Stomach (tissue), 9 donors: Measurements from ENCODE around the gene SPDYA. TPM values are rescaled to one million over a fixed set of nuclear protein-coding genes. Genes with fewer than 3 reads are reported as not detected.

ENCODE experiments used
- DNase-seq, 2 donors: peaks; one replicate each; pipeline versions ENCODE4 v3.0.0 to v3.0.0-alpha.2; 2013 to 2019
- H3K27ac ChIP-seq, 5 donors: fragments of 200-600 bp in 4 of 5; sonication (generic) in 4 of 5; one replicate each; pipeline ENCODE4 v1.5.1; 2013 to 2019; ENCODE audit warnings: mild to moderate bottlenecking in 1 of 5, moderate library complexity in 1 of 5
- H3K27me3 ChIP-seq, 3 donors: fragments of 200-600 bp; sonication (generic); one replicate each; pipeline ENCODE4 v1.5.1; 2017 to 2019; ENCODE audit warnings: mixed run types in 1 of 3
- H3K36me3 ChIP-seq, 4 donors: fragments of 200-600 bp; sonication (generic); 1 replicate in 3 of 4; 2 replicates in 1 of 4; pipeline ENCODE4 v1.5.1; 2016 to 2019
- H3K4me1 ChIP-seq, 4 donors: fragments of 200-600 bp; sonication (generic); one replicate each; pipeline ENCODE4 v1.5.1; 2016 to 2019
- H3K4me3 ChIP-seq, 4 donors: fragments of 200-600 bp; sonication (generic) in 3 of 4; one replicate each; pipeline ENCODE4 v1.5.1; 2016 to 2019; ENCODE audit warnings: mild to moderate bottlenecking in 1 of 4
- H3K9me3 ChIP-seq, 4 donors: fragments of 200-600 bp; sonication (generic); one replicate each; pipeline ENCODE4 v1.5.1; 2016 to 2019
- EP300 ChIP-seq: sonication (generic); formaldehyde crosslinking; IDR thresholded peaks from one replicate; pipeline ENCODE4 v1.6.1; 2017; ENCODE audit warnings: antibody characterized with exemption
- POLR2A ChIP-seq, 4 donors: fragments of 450-650 bp; IDR thresholded peaks; one replicate each; pipeline ENCODE4 v1.6.1; 2016; ENCODE audit warnings: antibody characterized with exemption in 4 of 4, control low read depth in 2 of 4, mild to moderate bottlenecking in 1 of 4, moderate library complexity in 1 of 4
- POLR2AphosphoS5 ChIP-seq, 3 donors: sonication (generic); formaldehyde crosslinking; IDR thresholded peaks; one replicate each; pipeline ENCODE4 v1.6.1; 2016; ENCODE audit warnings: antibody characterized with exemption in 3 of 3
- WGBS, 5 donors: extraction: QIAGEN DNeasy Blood & Tissue Kit in 3 of 5; methylation state at CpG; one replicate each; pipeline versions ENCODE4 v1.1.5 to v1.1.7; 2013 to 2018; 5-methylcytosine and 5-hydroxymethylcytosine counted together
- intact Hi-C: fragments of 100-400 bp; cut with DNase I; formaldehyde crosslinking; loops from one replicate; pipeline ENCODE4 v1.15.1; 2023; ENCODE audit warnings: low total_unique reads
- polyA plus RNA-seq, 3 donors: library from polyadenylated mRNA; stranded (reverse); fragments of 200-250 nt; gene quantifications; one replicate each; pipeline ENCODE4 v1.2.3, GENCODE V29; 2013
- total RNA-seq, 5 donors: library from RNA; depleted of rRNA; stranded (reverse); fragments of >200 nt; gene quantifications; one replicate each; pipeline versions ENCODE4 v1.1.0 to v1.2.3, GENCODE V29; 2014 to 2016
- TF ChIP-seq, protein P1 (sequence below), 7 experiments: fragments of 450-650 bp in 4 of 7; fragments of 200-600 bp in 3 of 7; sonication (generic) in 3 of 7; IDR thresholded peaks; one replicate each; pipeline ENCODE4 v1.5.1; 2016 to 2019; ENCODE audit warnings: antibody characterized with exemption in 7 of 7, control low read depth in 2 of 7, mild to moderate bottlenecking in 1 of 7
- donor health status: healthy with polysubstance abuse.
- donor health status: Bipolar disorder and iron deficiency.
- donor health status: healthy.

The SPDYA gene
- total and polyA plus RNA-seq, 8 donors, result 0.40 to 11.7 (median 3.9) TPM; not detected in 4

- Histone ChIP-seq H3K4me1 (no peaks in the 10 kb centered on the region), H3K27ac (no peak overlapping the region), H3K4me3 (no peak overlapping the region), H3K36me3 (no peaks in the 10 kb centered on the region), H3K27me3 (peaks cover 0 to 32% (median 5%) of the 10 kb centered on the region in 3 donors), H3K9me3 (no peaks in the 10 kb centered on the region)
- WGBS, 5 donors, result 87 to 95% (median 90%) methylated on average over 1 of the region's 1 CpG
- intact Hi-C loops, result no loop called here
- DNase-seq, result no peak
- TF ChIP-seq, protein P1, sequence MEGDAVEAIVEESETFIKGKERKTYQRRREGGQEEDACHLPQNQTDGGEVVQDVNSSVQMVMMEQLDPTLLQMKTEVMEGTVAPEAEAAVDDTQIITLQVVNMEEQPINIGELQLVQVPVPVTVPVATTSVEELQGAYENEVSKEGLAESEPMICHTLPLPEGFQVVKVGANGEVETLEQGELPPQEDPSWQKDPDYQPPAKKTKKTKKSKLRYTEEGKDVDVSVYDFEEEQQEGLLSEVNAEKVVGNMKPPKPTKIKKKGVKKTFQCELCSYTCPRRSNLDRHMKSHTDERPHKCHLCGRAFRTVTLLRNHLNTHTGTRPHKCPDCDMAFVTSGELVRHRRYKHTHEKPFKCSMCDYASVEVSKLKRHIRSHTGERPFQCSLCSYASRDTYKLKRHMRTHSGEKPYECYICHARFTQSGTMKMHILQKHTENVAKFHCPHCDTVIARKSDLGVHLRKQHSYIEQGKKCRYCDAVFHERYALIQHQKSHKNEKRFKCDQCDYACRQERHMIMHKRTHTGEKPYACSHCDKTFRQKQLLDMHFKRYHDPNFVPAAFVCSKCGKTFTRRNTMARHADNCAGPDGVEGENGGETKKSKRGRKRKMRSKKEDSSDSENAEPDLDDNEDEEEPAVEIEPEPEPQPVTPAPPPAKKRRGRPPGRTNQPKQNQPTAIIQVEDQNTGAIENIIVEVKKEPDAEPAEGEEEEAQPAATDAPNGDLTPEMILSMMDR (IDR thresholded peaks at IDR 0.05), result no peak
- TF ChIP-seq EP300 (no peak), POLR2AphosphoS5 (IDR thresholded peaks at IDR 0.05) (no peak), POLR2A (IDR thresholded peaks at IDR 0.05) (no peak)
These were observed 69.6 kb downstream of the SPDYA start for GRCh38 chr2:28880193-28880592.

DNA sequence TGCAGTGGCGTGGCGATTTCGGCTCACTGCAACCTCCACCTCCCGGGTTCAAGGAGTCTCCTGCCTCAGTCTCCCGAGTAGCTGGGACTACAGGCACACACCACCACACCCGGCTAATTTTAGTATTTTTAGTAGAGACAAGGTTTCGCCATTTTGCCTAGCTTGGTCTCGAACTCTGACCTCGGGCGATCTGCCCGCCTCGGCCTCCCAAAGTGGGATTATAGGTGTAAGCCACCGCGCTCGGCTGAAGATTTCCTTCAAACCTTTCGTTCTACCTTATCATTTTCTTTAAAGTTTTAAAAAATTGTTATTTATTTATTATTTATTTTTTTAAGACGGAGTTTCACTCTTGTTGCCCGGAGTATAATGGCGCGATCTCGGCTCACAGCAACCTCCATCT, 82.9 kb downstream of the SPDYA start:
- DNase-seq, result peak in 1 of 2 donors; percentile 5
- no peaks in the 10 kb centered on the region for H3K36me3 ChIP-seq
- H3K27ac ChIP-seq, result no peak overlapping the region
- 93 to 97% (median 96%) methylated on average over 21 of the region's 21 CpGs for WGBS, 5 donors
- no peaks in the 10 kb centered on the region for H3K27me3 ChIP-seq
- TF ChIP-seq POLR2AphosphoS5 (IDR thresholded peaks at IDR 0.05) (no peak), POLR2A (IDR thresholded peaks at IDR 0.05) (no peak), EP300 (no peak)
- TF ChIP-seq, protein P1 (IDR thresholded peaks at IDR 0.05), result no peak
- H3K4me1 ChIP-seq, result peaks cover 14 to 36% (median 31%) of the 10 kb centered on the region in 4 donors
- intact Hi-C loops, result no loop called here
- H3K4me3 ChIP-seq, result no peak overlapping the region
- H3K9me3 ChIP-seq, result no peaks in the 10 kb centered on the region

DNA sequence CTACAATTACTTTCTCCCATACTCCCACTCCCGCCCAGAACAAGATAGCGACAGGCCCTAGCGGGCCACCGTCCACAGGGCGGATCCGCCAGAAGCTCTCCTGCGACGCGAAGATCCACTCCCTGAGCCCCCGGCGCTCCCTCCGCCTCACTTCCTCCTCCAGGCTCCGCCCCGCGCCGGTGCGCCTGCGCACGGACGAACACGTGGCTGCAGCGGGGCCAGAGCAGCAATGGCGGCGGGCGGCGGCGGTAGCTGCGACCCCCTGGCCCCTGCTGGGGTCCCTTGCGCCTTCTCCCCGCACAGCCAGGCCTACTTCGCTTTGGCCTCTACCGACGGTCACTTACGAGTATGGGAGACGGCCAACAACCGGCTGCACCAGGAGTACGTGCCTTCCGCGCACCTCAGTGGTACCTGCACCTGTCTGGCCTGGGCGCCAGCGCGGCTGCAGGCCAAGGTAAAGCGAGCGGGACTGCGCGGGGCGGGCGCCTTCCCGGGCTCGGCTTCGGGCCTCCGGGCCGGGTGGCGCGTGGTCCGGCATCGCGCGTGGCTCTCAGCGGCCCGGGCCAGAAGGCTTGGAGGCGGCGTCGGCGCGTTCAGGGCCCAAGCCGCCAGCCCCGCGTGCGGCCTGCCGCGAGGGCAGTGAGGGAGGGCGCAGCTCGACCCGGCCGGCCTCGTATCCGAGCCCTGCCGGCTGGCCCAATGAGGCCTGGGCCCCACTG, 84.0 kb downstream of the SPDYA start, which contains the start of gene WDR43:
TSS of gene WDR43 (plus strand) at position 198 of the 719 bp plus-strand sequence. CDS start at position 230, 32 bp downstream.
- H3K4me1 ChIP-seq, result peaks cover 14 to 46% (median 37%) of the 10 kb centered on the region in 4 donors
- peak within 1 kb of the TSS; percentile 66 to 97 (median 92) for H3K4me3 ChIP-seq
- H3K36me3 ChIP-seq, result no peaks in the 10 kb centered on the region
- no peaks in the 10 kb centered on the region for H3K27me3 ChIP-seq
- 0% methylated on average over 17 to 79 of the region's 79 CpGs for WGBS, 5 donors
- DNase-seq, result peak; percentile 98 to 99
- TF ChIP-seq POLR2AphosphoS5 (IDR thresholded peaks at IDR 0.05), result peak; percentile 86 to 99 (median 89)
- TF ChIP-seq, protein P1 (IDR thresholded peaks at IDR 0.05), result no peak
- peak in 1 of 4 donors; percentile 62 for TF ChIP-seq POLR2A (IDR thresholded peaks at IDR 0.05)
- no peaks in the 10 kb centered on the region for H3K9me3 ChIP-seq
- H3K27ac ChIP-seq, result peak within 1 kb of the TSS; percentile 82 to 89 (median 86)
- intact Hi-C loops, result no loop called here

DNA sequence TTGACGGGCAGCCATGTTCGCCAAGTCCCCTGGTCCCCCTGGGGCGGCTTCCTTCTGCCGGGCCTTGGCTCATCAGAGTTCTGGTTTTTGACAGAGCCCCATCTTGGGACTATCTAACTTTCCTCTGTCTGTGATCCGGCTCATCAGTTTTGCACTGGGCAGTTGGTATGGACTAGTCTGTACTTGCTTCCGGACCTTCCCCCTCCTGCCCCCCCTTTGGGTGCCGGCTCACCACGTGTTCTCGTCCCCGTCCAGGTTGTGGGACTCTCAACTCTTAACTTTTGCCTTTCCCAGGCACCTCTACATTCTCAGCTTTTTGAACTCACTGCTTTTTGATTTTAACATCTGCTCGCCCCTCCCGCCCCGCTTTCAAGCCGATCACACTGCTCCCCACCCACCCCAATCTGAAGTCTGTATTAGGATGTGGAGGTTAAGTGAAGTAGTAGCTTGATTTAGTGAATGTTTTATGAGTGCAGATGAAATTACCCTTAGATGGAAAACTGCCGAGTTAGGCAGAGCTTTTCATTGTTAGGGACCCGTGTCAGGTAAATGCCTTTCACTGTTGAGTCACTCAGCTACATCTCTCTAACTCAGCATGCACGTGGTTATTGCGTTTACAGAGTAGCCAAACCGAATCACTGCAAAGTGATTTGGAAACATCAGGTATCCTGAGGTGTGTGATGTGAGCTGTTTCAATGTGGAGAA, 84.7 kb downstream of the SPDYA start:
- Histone ChIP-seq H3K9me3 (no peaks in the 10 kb centered on the region), H3K27ac (peak overlapping the region; percentile 82 to 89 (median 86)), H3K36me3 (no peaks in the 10 kb centered on the region), H3K27me3 (no peaks in the 10 kb centered on the region), H3K4me3 (peak overlapping the region; percentile 66 to 97 (median 92)), H3K4me1 (peaks cover 14 to 47% (median 37%) of the 10 kb centered on the region in 4 donors)
- WGBS, 5 donors, result 0 to 1% (median 1%) methylated on average over 16 to 19 of the region's 19 CpGs
- DNase-seq, result peak in 1 of 2 donors; percentile 55
- TF ChIP-seq, protein P1 (IDR thresholded peaks at IDR 0.05), result no peak
- TF ChIP-seq POLR2AphosphoS5 (IDR thresholded peaks at IDR 0.05) (peak in 1 of 3 donors; percentile 13), EP300 (no peak), POLR2A (IDR thresholded peaks at IDR 0.05) (no peak)
- intact Hi-C loops, result no loop called here
